ENCODE data around the gene ADGRL3.

Gene ADGRL3

GRCh38 chr4:62087706-62088105 lies 887.6 kb downstream of the ADGRL3 start:
- H3K4me1 ChIP-seq (ENCODE audit: control insufficient read depth, insufficient read depth, low read length) = no peaks in the 10 kb centered on the region
- no peaks in the 10 kb centered on the region for H3K9me3 ChIP-seq (ENCODE audit: control insufficient read depth, low read length)
- H3K36me3 ChIP-seq (ENCODE audit: control insufficient read depth, insufficient read depth, low read length) = no peaks in the 10 kb centered on the region
- no peak overlapping the region for H3K4me3 ChIP-seq (ENCODE audit: insufficient read depth, low read depth, low read length)
- no peaks in the 10 kb centered on the region for H3K27me3 ChIP-seq (ENCODE audit: control insufficient read depth, insufficient read depth, low read length, poor library complexity, severe bottlenecking)
- H3K27ac ChIP-seq (ENCODE audit: insufficient read depth, low read depth, low read length, poor library complexity, severe bottlenecking) = no peak overlapping the region

DNA sequence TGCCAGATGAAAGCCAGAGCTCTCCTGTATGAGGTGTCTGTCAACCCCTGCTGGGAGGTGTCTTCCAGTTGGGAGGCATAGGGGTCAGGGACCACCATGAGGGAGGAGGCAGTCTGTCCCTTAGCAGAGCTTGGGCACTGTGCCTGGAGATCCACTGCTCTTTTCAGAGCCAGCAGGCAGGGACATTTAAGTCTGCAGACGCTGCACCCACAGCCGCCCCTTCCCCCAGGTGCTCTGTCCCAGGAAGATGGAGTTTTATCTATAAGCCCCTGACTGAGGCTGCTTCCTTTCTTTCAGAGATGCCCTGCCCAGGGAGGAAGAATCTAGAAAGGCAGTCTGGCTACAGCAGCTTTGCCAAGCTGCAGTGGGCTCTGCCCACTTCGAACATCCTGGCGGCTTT lies 893.6 kb downstream of the ADGRL3 start:
- Histone ChIP-seq H3K36me3 (ENCODE audit: control insufficient read depth, insufficient read depth, low read length) (no peaks in the 10 kb centered on the region), H3K4me3 (ENCODE audit: insufficient read depth, low read depth, low read length) (no peak overlapping the region), H3K9me3 (ENCODE audit: control insufficient read depth, low read length) (no peaks in the 10 kb centered on the region), H3K27me3 (ENCODE audit: control insufficient read depth, insufficient read depth, low read length, poor library complexity, severe bottlenecking) (no peaks in the 10 kb centered on the region), H3K4me1 (ENCODE audit: control insufficient read depth, insufficient read depth, low read length) (no peaks in the 10 kb centered on the region), H3K27ac (ENCODE audit: insufficient read depth, low read depth, low read length, poor library complexity, severe bottlenecking) (no peak overlapping the region)
- WGBS, 2 experiments = 88 to 93% methylated on average over 4 of the region's 4 CpGs

- WGBS, 2 experiments = 80% methylated on average over 1 of the region's 2 CpGs; no CpG with 5 or more reads in 1 of the 2 experiments
- no peaks in the 10 kb centered on the region for H3K4me1 ChIP-seq (ENCODE audit: control insufficient read depth, insufficient read depth, low read length)
- H3K4me3 ChIP-seq (ENCODE audit: insufficient read depth, low read depth, low read length) = no peak overlapping the region
- H3K36me3 ChIP-seq (ENCODE audit: control insufficient read depth, insufficient read depth, low read length) = no peaks in the 10 kb centered on the region
- H3K27me3 ChIP-seq (ENCODE audit: control insufficient read depth, insufficient read depth, low read length, poor library complexity, severe bottlenecking) = no peaks in the 10 kb centered on the region
- no peak overlapping the region for H3K27ac ChIP-seq (ENCODE audit: insufficient read depth, low read depth, low read length, poor library complexity, severe bottlenecking)
- no peaks in the 10 kb centered on the region for H3K9me3 ChIP-seq (ENCODE audit: control insufficient read depth, low read length)
These were observed 896.8 kb downstream of the ADGRL3 start for GRCh38 chr4:62096881-62097280.

- H3K27ac ChIP-seq (ENCODE audit: insufficient read depth, low read depth, low read length, poor library complexity, severe bottlenecking) = no peak overlapping the region
- no peaks in the 10 kb centered on the region for H3K9me3 ChIP-seq (ENCODE audit: control insufficient read depth, low read length)
- H3K36me3 ChIP-seq (ENCODE audit: control insufficient read depth, insufficient read depth, low read length) = no peaks in the 10 kb centered on the region
- H3K4me1 ChIP-seq (ENCODE audit: control insufficient read depth, insufficient read depth, low read length) = no peaks in the 10 kb centered on the region
- H3K27me3 ChIP-seq (ENCODE audit: control insufficient read depth, insufficient read depth, low read length, poor library complexity, severe bottlenecking) = no peaks in the 10 kb centered on the region
- WGBS, 2 experiments = no CpG with 5 or more reads among the region's 1 CpG
- no peak overlapping the region for H3K4me3 ChIP-seq (ENCODE audit: insufficient read depth, low read depth, low read length)
These were observed 915.1 kb downstream of the ADGRL3 start for GRCh38 chr4:62115216-62115615.

GRCh38 chr4:62117886-62118285 lies 917.8 kb downstream of the ADGRL3 start:
- Histone ChIP-seq H3K36me3 (ENCODE audit: control insufficient read depth, insufficient read depth, low read length) (no peaks in the 10 kb centered on the region), H3K27ac (ENCODE audit: insufficient read depth, low read depth, low read length, poor library complexity, severe bottlenecking) (no peak overlapping the region), H3K9me3 (ENCODE audit: control insufficient read depth, low read length) (no peaks in the 10 kb centered on the region), H3K4me3 (ENCODE audit: insufficient read depth, low read depth, low read length) (no peak overlapping the region), H3K4me1 (ENCODE audit: control insufficient read depth, insufficient read depth, low read length) (no peaks in the 10 kb centered on the region), H3K27me3 (ENCODE audit: control insufficient read depth, insufficient read depth, low read length, poor library complexity, severe bottlenecking) (no peaks in the 10 kb centered on the region)
- 92 to 96% methylated on average over 2 of the region's 2 CpGs for WGBS, 2 experiments

DNA sequence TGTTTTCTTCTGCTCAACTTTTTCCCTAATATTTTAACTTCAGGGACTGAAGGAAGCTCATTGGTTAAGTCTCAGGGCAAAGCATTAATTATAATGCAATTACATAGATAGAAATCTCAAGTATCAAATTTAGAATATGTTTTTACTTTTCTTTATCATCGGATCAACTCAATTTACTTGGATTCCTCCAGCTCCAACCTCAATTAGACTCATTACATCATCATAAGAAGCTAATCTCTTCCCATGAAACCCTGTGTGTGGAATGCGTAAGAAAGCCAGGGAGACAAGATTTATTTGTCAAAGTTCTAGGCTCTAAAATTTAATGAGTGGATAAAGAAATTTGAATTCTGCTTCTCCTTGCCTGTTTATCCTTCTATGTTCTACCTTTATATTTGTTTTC lies 918.4 kb downstream of the ADGRL3 start:
- Histone ChIP-seq H3K27ac (ENCODE audit: insufficient read depth, low read depth, low read length, poor library complexity, severe bottlenecking) (no peak overlapping the region), H3K36me3 (ENCODE audit: control insufficient read depth, insufficient read depth, low read length) (no peaks in the 10 kb centered on the region), H3K27me3 (ENCODE audit: control insufficient read depth, insufficient read depth, low read length, poor library complexity, severe bottlenecking) (no peaks in the 10 kb centered on the region), H3K4me1 (ENCODE audit: control insufficient read depth, insufficient read depth, low read length) (no peaks in the 10 kb centered on the region), H3K9me3 (ENCODE audit: control insufficient read depth, low read length) (no peaks in the 10 kb centered on the region), H3K4me3 (ENCODE audit: insufficient read depth, low read depth, low read length) (no peak overlapping the region)
- WGBS, 2 experiments = 88 to 100% methylated on average over 2 of the region's 2 CpGs

GRCh38 chr4:62119195-62119594 lies 919.1 kb downstream of the ADGRL3 start:
- no peaks in the 10 kb centered on the region for H3K36me3 ChIP-seq (ENCODE audit: control insufficient read depth, insufficient read depth, low read length)
- no peaks in the 10 kb centered on the region for H3K9me3 ChIP-seq (ENCODE audit: control insufficient read depth, low read length)
- no peaks in the 10 kb centered on the region for H3K4me1 ChIP-seq (ENCODE audit: control insufficient read depth, insufficient read depth, low read length)
- H3K4me3 ChIP-seq (ENCODE audit: insufficient read depth, low read depth, low read length) = no peak overlapping the region
- H3K27me3 ChIP-seq (ENCODE audit: control insufficient read depth, insufficient read depth, low read length, poor library complexity, severe bottlenecking) = no peaks in the 10 kb centered on the region
- H3K27ac ChIP-seq (ENCODE audit: insufficient read depth, low read depth, low read length, poor library complexity, severe bottlenecking) = no peak overlapping the region

GRCh38 chr4:62126064-62126732 lies 926.1 kb downstream of the ADGRL3 start:
- Histone ChIP-seq H3K4me1 (ENCODE audit: control insufficient read depth, insufficient read depth, low read length) (no peaks in the 10 kb centered on the region), H3K4me3 (ENCODE audit: insufficient read depth, low read depth, low read length) (no peak overlapping the region), H3K27me3 (ENCODE audit: control insufficient read depth, insufficient read depth, low read length, poor library complexity, severe bottlenecking) (no peaks in the 10 kb centered on the region), H3K36me3 (ENCODE audit: control insufficient read depth, insufficient read depth, low read length) (no peaks in the 10 kb centered on the region), H3K27ac (ENCODE audit: insufficient read depth, low read depth, low read length, poor library complexity, severe bottlenecking) (no peak overlapping the region), H3K9me3 (ENCODE audit: control insufficient read depth, low read length) (no peaks in the 10 kb centered on the region)
